Transverse colon (tissue), 4 donors: ENCODE results near the gene GP1BB. TPM values are rescaled to one million over a fixed set of nuclear protein-coding genes. Genes with fewer than 3 reads are reported as not detected.

Experiments
- DNase-seq: peaks from one replicate; pipeline ENCODE4 v3.0.0-alpha.2; 2019
- H3K27ac ChIP-seq, 4 donors: fragments of 200-600 bp; sonication (generic); 2 replicates each; pipeline ENCODE4 v1.5.1; 2016 to 2018; ENCODE audit warnings: inconsistent platforms in 4 of 4
- H3K27me3 ChIP-seq: fragments of 200-600 bp; sonication (generic); 2 replicates; pipeline ENCODE4 v1.5.1; 2017; ENCODE audit warnings: inconsistent platforms
- H3K36me3 ChIP-seq, 4 donors: fragments of 200-600 bp; sonication (generic); 2 replicates each; pipeline ENCODE4 v1.5.1; 2017 to 2019; ENCODE audit warnings: inconsistent platforms in 4 of 4
- H3K4me1 ChIP-seq, 4 donors: fragments of 200-600 bp; sonication (generic); 2 replicates each; pipeline ENCODE4 v1.5.1; 2017 to 2020; ENCODE audit warnings: inconsistent platforms in 4 of 4
- H3K4me3 ChIP-seq, 4 donors: fragments of 200-600 bp; sonication (generic); 1 replicate in 1 of 4; 2 replicates in 3 of 4; pipeline versions ENCODE4 v1.5.1 to v1.6.1; 2017 to 2019; ENCODE audit warnings: inconsistent platforms in 4 of 4
- H3K9me3 ChIP-seq, 2 donors: fragments of 200-600 bp; sonication (generic); 2 replicates each; pipeline ENCODE4 v1.5.1; 2017 to 2019; ENCODE audit warnings: inconsistent platforms in 2 of 2
- EP300 ChIP-seq: sonication (generic); formaldehyde crosslinking; IDR thresholded peaks from one replicate; pipeline ENCODE4 v1.6.1; 2017; ENCODE audit warnings: antibody characterized with exemption, low read depth
- POLR2A ChIP-seq: fragments of 450-650 bp; IDR thresholded peaks from one replicate; pipeline ENCODE4 v1.6.1; 2016; ENCODE audit warnings: antibody characterized with exemption, mild to moderate bottlenecking, moderate library complexity
- POLR2AphosphoS5 ChIP-seq, 3 donors: sonication (generic); formaldehyde crosslinking; IDR thresholded peaks; one replicate each; pipeline ENCODE4 v1.6.1; 2016; ENCODE audit warnings: antibody characterized with exemption in 3 of 3
- WGBS, 2 donors: methylation state at CpG; one replicate each; pipeline ENCODE4 v1.1.5; 2018; ENCODE audit warnings: low coverage in 1 of 2; 5-methylcytosine and 5-hydroxymethylcytosine counted together
- in situ Hi-C, 4 donors: fragments of 200-750 bp; cut with MboI; loops; one replicate each; pipeline versions ENCODE4 v1.15.0 to v1.15.1; 2017; ENCODE audit warnings: low sequenced_read_pairs in 3 of 4, low pct_ligation_motif_present in 1 of 4, low pct_unique_long_range_greater_than_20kb in 1 of 4
- intact Hi-C: fragments of 100-400 bp; cut with DNase I; formaldehyde crosslinking; loops from one replicate; pipeline ENCODE4 v1.15.1; 2023; ENCODE audit warnings: low total_unique reads
- total RNA-seq, 4 donors: library from RNA; depleted of rRNA; stranded (reverse); fragments of >200 nt; gene quantifications; one replicate each; pipeline ENCODE4 v1.1.0, GENCODE V29; 2016
- TF ChIP-seq, protein P1 (sequence below), 5 experiments: fragments of 200-600 bp in 3 of 5; fragments of 450-650 bp in 2 of 5; sonication (generic) in 3 of 5; IDR thresholded peaks; 1 replicate in 2 of 5; 2 replicates in 3 of 5; pipeline ENCODE4 v1.5.1; 2016 to 2017; ENCODE audit warnings: antibody characterized with exemption in 5 of 5, inconsistent platforms in 3 of 5, mild to moderate bottlenecking in 2 of 5, moderate library complexity in 1 of 5

The GP1BB gene
- total RNA-seq, 4 donors from 2014 or later = 0.41 to 10.3 (median 1.8) TPM

DNA sequence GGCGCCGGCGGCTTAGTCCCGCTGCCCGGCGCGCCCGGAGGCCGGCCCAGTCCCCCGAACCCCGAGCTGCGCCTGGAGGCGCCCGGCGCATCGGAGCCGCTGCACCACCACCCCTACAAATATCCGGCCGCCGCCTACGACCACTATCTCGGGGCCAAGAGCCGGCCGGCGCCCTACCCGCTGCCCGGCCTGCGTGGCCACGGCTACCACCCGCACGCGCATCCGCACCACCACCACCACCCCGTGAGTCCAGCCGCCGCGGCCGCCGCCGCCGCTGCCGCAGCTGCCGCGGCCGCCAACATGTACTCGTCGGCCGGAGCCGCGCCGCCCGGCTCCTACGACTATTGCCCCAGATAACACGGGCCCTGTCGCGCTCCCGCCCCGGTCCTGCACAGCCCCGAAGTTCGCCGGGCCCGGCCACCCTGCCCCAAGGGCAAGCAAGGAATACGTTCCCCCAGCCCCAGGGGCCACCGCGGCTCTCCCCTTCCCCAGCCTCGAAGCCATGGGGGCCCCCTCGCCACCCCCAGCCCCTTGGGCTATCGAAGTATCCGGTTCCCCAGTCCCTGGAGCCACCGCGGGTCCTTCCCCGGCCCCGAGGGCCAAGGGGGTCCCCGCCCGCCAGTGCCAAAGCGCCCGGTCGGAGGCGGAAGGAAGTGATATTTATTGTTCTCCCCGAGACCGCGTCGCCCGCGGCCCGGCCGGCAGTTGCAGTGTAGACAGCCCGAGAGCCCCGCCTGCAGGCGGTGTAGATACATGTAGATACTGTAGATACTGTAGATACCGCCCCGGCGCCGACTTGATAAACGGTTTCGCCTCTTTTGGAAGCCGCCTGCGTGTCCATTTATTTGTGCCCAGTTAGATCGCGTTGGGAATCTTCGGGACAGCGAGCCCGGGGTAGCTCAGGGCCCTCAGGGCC is 43.4 kb downstream of the GP1BB start:
- TF ChIP-seq, protein P1, sequence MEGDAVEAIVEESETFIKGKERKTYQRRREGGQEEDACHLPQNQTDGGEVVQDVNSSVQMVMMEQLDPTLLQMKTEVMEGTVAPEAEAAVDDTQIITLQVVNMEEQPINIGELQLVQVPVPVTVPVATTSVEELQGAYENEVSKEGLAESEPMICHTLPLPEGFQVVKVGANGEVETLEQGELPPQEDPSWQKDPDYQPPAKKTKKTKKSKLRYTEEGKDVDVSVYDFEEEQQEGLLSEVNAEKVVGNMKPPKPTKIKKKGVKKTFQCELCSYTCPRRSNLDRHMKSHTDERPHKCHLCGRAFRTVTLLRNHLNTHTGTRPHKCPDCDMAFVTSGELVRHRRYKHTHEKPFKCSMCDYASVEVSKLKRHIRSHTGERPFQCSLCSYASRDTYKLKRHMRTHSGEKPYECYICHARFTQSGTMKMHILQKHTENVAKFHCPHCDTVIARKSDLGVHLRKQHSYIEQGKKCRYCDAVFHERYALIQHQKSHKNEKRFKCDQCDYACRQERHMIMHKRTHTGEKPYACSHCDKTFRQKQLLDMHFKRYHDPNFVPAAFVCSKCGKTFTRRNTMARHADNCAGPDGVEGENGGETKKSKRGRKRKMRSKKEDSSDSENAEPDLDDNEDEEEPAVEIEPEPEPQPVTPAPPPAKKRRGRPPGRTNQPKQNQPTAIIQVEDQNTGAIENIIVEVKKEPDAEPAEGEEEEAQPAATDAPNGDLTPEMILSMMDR (IDR thresholded peaks at IDR 0.05) = peak in 3 of 5 experiments; percentile 6 to 16 (median 13)
- TF ChIP-seq POLR2AphosphoS5 (IDR thresholded peaks at IDR 0.05) = no peak
- TF ChIP-seq POLR2A = no peak
- peak overlapping the region in 3 of 4 donors; percentile 8 to 40 (median 26) for H3K4me3 ChIP-seq
- in situ Hi-C loops = no loop called here
- peaks cover 99% of the 10 kb centered on the region for H3K27me3 ChIP-seq
- H3K4me1 ChIP-seq = peaks cover 0 to 20% (median 16%) of the 10 kb centered on the region in 4 donors
- WGBS, 2 donors = 1% methylated on average over 24 of the region's 103 CpGs; no CpG with 5 or more reads in 1 of the 2 donors
- no peaks in the 10 kb centered on the region for H3K36me3 ChIP-seq
- peak overlapping the region in 1 of 4 donors; percentile 1 for H3K27ac ChIP-seq
- intact Hi-C loops = no loop called here
- no peaks in the 10 kb centered on the region for H3K9me3 ChIP-seq
- peak; percentile 60 for DNase-seq

DNA sequence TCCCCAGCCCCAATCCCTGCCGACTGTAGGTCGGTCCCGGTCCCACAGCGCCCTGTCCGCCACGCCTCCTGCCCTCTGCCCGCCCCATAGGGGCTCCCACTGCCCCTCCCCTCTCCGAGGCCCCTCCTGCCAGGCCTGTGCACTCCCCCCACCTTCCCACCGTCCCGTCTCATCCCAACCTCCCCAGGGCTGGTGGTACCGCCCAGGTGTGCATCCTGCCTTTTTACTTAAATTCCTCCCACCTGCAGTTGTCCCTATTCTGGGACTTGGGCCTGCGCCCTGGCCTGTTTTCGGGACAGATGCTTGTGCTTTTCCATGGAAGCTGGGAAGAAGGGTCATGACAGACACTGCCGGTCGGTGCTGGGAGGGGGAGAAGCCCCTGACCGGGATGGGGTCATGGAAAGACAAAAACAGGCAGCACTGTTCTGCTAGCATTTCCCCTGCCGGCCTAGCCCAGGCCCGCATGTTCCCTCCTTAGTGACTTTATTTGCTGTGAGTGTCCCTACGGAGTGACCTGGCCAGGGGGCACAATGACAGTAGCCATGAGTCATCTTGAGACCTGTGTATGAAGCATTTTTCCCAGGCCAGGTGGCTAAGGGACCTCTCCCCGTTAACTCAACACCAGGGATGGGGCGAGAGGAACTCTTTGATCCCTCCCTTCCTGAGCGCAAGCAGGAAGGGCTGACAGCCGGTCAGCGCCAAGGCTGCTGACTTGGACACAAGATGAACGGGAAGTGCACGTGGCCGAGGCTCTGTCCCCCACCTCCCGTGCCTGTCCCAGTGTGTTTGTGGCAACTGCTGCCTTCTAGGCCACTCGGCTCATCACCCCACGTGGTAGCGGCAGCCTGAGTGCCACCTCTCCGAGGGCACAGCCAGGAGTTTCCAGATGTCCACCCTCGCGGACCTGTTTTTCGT is 44.3 kb downstream of the GP1BB start:
- Histone ChIP-seq H3K27ac (no peak overlapping the region), H3K4me1 (peaks cover 0 to 20% (median 16%) of the 10 kb centered on the region in 4 donors), H3K27me3 (peaks cover 99% of the 10 kb centered on the region), H3K9me3 (no peaks in the 10 kb centered on the region), H3K36me3 (no peaks in the 10 kb centered on the region), H3K4me3 (peak overlapping the region in 1 of 4 donors; percentile 40)
- intact Hi-C loops = no loop called here
- no peak for TF ChIP-seq EP300
- TF ChIP-seq, protein P1 (IDR thresholded peaks at IDR 0.05) = no peak
- no peak for TF ChIP-seq POLR2AphosphoS5 (IDR thresholded peaks at IDR 0.05)
- no peak for TF ChIP-seq POLR2A
- no peak for DNase-seq
- in situ Hi-C loops = no loop called here
- 26% methylated on average over 27 of the region's 35 CpGs; no CpG with 5 or more reads in 1 of the 2 donors for WGBS, 2 donors

DNA sequence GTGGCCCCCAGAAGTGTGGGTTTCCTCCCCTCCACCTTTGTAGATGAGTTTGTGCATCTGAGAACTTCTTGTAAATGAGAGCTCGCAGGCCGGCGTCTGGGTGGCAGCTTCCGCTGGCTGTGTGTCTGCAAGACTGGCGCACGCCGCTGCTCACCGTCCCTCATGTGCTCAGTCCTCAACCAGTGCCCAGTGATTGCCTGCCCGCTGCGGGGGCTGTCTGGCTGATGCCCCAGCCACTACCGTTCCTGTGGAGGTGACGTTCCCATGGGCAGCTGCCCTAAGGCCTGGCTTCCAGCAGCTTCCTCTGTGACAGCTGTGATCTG is 46.0 kb downstream of the GP1BB start:
- in situ Hi-C loops (no loop called here), intact Hi-C loops (no loop called here)
- DNase-seq = no peak
- Histone ChIP-seq H3K4me3 (no peak overlapping the region), H3K27ac (no peak overlapping the region), H3K4me1 (peaks cover 0 to 20% (median 16%) of the 10 kb centered on the region in 4 donors), H3K27me3 (peaks cover 99% of the 10 kb centered on the region), H3K36me3 (no peaks in the 10 kb centered on the region), H3K9me3 (no peaks in the 10 kb centered on the region)
- TF ChIP-seq, protein P1 (IDR thresholded peaks at IDR 0.05) = no peak
- 93% methylated on average over 12 of the region's 12 CpGs; no CpG with 5 or more reads in 1 of the 2 donors for WGBS, 2 donors
